ENCODE measurements around the gene RIPK4. TPM values are rescaled to one million over a fixed set of nuclear protein-coding genes. Genes with fewer than 3 reads are reported as not detected.

Gene RIPK4
- polyA plus RNA-seq, 4 donors: 1.1 to 19.3 (median 16.1) TPM

DNA sequence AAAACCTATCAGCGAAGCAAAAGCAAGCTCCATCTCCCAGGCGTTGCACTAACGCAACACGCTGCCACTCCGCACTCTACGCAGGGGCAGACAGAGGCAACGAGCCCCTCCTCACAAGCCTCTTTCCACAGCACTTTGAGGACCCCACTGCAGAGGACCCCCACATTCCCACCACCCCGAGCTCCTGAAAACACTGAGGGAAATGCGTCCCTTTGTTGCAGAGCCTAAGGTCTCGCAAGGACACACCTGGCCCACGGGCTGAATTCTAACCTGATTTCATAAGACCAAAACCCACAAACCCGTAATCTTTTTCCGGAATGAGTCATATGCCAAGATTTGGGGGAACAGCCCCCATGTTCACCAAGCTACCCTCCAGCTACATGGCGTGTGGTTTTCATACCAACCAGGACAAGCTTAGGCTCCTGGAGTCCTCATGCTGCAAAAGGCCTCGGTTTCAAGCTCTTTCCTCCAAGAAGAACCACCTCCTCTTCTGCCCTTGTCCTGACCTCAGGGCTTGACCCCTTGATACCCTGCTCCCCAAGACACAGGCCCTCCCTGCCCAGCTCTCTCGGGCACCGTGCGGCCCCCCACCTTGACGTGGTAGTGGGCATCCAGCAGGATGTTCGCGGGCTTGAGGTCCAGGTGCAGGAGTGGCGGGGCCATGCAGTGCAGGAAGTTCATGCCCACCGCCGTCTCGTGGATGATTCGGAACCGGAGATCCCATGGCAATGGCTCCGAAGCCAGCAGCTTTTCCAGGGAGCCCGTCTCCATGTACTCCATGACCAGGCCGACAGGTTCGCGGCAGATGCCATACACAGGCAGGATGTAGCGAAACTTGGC, 10.7 kb downstream of the RIPK4 start:
- DNase-seq (ENCODE audit: low read depth in 4 of 4, low spot score in 3 of 4): no peak

GRCh38 chr21:41755258-41755933, 11.5 kb downstream of the RIPK4 start:
- DNase-seq (ENCODE audit: low read depth in 4 of 4, low spot score in 3 of 4): no peak

DNA sequence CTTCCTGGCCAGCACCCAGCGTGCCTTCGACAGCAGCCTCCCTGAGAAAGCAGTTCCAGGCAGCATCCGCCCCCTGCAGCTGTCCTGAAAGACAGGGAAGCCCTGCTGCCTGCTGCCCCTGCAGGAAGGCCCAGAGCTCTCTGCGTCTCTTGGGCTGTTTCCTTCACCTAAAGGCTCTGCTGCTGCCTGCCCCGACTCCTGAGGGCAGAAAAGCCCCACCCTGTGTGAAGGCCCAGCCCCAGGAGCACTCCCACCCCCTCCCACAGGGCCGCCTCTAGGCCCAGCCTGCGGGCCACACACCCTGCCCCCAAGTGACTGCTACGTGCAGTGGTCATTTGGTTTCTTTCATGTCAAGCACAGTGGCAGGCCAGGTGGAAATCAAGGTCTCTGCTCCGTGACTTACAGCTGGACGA, 12.4 kb downstream of the RIPK4 start:
- no peak for DNase-seq (ENCODE audit: low read depth in 4 of 4, low spot score in 3 of 4)

DNA sequence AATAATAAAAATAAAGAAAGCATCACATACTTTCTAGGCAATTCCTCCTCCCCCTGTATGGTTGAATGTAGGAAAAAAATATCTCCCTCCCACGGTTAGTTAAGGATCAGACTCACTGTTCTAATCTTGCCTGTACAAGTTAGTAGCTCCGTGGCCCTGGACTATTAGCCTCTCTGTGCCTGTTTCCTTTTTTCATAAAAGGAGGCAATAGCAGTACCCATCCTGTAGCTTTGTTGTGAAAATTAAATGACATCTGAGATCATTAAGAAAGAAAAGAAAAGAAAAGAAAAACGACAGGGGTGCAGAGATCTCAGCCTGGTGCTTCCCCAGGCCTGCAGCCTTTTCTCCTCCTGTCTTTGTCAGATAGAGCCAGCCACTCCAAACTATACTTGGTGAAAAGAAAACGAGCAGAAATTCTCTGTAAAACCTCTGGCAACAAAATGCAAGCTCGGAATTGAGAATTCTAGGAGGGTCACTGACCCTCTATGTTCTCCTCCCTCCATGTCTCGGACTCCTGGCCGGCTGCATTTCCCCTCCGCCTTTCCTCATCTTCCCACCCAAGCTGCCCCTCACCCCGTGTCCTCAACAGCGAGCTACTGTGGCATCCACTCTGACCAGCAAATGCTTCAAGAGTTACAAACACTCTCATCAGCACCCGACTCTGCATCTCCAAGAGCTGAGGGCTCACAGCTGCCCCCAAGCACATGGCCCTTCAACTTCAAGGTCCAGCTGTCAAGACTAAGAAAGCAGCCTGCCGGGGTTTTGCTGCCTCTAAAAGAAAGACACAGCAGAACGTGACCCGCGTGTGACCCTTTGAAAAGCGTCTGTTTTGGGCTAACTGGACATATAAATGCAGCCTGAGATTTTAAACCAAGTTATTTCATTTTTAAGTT, 13.6 kb downstream of the RIPK4 start:
- no peak for DNase-seq (ENCODE audit: low read depth in 4 of 4, low spot score in 3 of 4)

DNA sequence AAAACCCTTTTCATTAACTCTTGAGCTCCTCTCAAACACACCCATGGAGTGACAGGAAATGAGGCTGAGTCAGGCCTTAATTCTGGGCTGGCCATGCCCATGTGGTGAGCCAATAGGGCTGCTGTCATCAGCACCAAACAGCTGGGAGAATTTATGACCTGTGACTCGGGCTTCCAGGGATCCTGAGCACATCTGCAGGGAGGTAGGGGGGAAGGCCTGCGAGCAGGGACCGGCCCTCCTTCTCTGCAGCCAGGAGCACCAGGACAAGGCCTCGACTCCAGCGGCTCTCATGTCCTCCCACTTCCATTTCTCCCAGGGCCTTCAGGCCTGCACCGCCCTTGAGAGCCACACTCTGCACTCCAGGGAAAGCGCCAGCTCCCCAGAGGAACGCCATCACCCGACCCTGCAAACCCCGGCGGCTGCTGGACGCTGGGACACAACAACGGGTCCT, 14.6 kb downstream of the RIPK4 start:
- DNase-seq (ENCODE audit: low read depth in 4 of 4, low spot score in 3 of 4): no peak

GRCh38 chr21:41751611-41752011, 15.2 kb downstream of the RIPK4 start:
- no peak for DNase-seq (ENCODE audit: low read depth in 4 of 4, low spot score in 3 of 4)

DNA sequence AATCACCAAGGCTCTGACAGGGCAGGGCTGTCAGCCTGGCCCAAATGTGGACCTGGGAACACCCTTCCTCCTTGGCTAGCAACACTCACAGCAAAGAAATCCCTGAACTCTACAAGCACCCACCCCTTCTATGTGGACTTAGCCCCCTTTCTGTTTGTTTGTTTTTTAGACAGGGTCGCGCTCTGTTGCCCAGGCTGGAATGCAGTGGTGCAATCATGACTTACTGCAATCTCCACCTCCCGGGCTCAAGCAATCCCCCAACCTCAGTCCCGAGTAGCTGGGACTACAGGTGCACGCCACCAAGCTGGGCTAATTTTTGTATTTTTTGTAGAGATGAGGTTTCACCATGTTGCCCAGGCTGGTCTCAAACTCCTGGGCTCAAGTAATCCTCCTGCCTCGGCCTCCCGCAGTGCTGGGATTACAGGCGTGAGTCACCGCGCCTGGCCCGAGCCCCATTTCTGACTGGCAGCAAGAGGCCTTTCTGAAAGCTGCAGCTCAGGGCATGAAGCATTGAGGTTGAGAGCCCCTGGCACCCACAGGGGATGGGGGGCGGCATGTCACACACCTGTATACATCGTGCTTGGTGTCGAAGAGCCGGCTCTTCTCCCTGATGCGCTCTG, 16.2 kb downstream of the RIPK4 start:
- DNase-seq (ENCODE audit: low read depth in 4 of 4, low spot score in 3 of 4): no peak

GRCh38 chr21:41750051-41750450, 16.8 kb downstream of the RIPK4 start:
- DNase-seq (ENCODE audit: low read depth in 4 of 4, low spot score in 3 of 4): no peak

- DNase-seq (ENCODE audit: low read depth in 4 of 4, low spot score in 3 of 4): no peak
These were observed 17.6 kb downstream of the RIPK4 start for GRCh38 chr21:41749286-41749685.

- no peak for DNase-seq (ENCODE audit: low read depth in 4 of 4, low spot score in 3 of 4)
These were observed 18.7 kb downstream of the RIPK4 start for GRCh38 chr21:41747943-41748738.

DNA sequence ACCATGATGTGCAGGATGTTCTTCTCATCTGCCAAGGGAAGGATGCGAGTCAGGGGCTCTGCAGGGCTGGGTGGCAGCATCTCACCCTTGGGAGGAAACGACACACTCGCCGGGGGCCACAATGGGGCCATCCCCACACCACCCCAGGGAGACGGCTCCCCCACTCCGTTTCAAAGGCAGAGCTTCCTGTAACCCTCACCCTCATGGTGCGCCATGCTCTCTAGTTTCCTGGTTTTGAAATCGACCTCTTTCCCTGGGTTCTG, 20.2 kb downstream of the RIPK4 start:
- DNase-seq (ENCODE audit: low read depth in 4 of 4, low spot score in 3 of 4): no peak

- DNase-seq (ENCODE audit: low read depth in 4 of 4, low spot score in 3 of 4): no peak
These were observed 20.7 kb downstream of the RIPK4 start for GRCh38 chr21:41745971-41746743.

- no peak for DNase-seq (ENCODE audit: low read depth in 4 of 4, low spot score in 3 of 4)
These were observed 21.6 kb downstream of the RIPK4 start for GRCh38 chr21:41745026-41745820.

- no peak for DNase-seq (ENCODE audit: low read depth in 4 of 4, low spot score in 3 of 4)
These were observed 22.6 kb downstream of the RIPK4 start for GRCh38 chr21:41744028-41744930.

DNA sequence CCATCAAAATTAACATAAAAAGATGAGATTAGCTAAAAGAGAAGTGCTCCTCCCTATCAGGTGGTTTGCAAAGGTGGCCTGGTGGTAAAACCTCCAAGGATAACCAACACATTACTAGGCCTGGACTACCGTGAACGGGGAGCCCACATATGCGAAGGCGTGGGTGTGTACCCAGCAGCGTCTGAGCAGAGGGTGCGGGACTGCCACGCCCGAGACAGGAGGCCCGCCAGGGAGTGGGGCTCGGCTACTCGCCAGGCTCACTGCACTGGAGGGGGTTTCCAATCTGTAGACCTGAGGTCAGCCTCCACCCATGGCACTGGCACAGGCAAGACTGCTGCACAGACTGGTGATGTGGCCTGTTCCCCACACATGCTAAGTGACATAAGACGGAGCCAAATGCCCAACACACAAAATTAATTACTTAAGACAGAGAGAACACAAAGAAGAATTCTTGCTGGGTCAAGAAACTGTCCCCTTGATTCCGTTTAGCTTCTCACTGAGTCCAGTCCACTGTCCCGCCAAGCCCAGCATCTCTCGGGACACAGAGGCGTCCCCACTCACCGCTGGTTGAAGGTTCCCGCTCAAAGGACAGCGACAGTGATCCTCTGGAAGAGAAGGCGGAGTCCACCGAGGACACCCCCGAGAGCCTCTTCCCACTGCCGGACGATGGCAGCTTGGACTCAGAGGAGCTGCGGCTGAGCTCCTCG, 23.4 kb downstream of the RIPK4 start:
- no peak for DNase-seq (ENCODE audit: low read depth in 4 of 4, low spot score in 3 of 4)

DNA sequence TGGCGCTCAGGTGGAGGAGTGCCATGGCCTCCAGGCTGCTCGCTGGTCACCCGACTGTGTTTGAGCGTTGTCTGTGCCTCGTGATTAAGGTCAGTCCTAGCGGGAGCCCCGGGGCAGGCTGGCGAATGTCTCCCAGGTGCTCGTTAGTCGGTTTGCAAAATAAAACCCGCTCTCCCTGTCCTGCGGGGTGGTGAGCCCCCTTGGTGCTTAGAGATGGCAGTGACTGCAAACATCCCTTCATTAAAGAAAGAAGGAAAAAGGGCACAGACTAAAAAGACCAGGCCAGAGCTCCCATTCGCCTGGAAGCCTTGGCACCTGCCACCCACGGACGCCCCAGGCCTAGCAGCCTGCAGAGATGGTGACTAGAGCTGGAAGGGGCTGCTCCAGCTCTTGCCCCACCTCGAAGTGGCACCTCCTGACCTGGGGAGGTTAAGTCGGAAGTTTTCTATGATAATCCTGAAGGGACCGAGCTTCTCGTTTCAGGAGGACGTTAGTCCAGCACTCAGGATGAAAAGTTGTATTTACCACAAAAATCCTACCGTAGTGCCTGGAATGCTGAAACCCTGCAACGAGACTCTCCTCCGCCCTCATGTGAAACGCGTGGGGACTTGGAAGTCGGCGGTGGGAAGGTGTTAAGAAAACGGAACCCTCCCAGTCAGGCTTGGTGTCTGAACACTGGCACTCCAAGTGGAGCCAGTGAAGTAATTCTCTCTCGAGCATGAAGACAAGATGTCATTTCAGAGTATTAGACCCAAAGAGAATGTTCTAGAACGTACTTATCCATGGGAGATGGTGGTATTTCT, 24.6 kb downstream of the RIPK4 start:
- no peak for DNase-seq (ENCODE audit: low read depth in 4 of 4, low spot score in 3 of 4)
